B cell (primary cell): ENCODE measurements around the gene UBE2U. TPM values are rescaled to one million over a fixed set of nuclear protein-coding genes. Genes with fewer than 3 reads are reported as not detected.

Experiments used
- ATAC-seq: fragments of 200-7000 bp; cut with Tn5 transposase; one replicate; pipeline ENCODE4 v1.10.0; 2021; ENCODE audit warnings: low read depth, mild to moderate bottlenecking, moderate number of reproducible peaks, moderate library complexity
- CTCF ChIA-PET: fragments of 350-600 bp; sonication (Branson Sonifier 250); formaldehyde crosslinking; loops from one replicate; lab custom pipeline; 2021; ENCODE audit warnings: antibody characterized with exemption, inconsistent platforms; lab: Charles Lee
- POLR2A ChIA-PET: fragments of 350-600 bp; sonication (Branson Sonifier 250); formaldehyde crosslinking; loops from one replicate; lab custom pipeline; 2021; ENCODE audit warnings: antibody characterized with exemption; lab: Charles Lee
- DNase-seq: peaks from one replicate; pipeline ENCODE4 v3.0.0; 2013
- H2AFZ ChIP-seq: 2 replicates; pipeline ENCODE4 v1.6.1; 2012; ENCODE audit warnings: mild to moderate bottlenecking, low read depth, low read length; ENCODE audit not compliant: insufficient read depth, poor library complexity, severe bottlenecking
- H3K27ac ChIP-seq, 2 donors: 1 replicate in 1 of 2; 2 replicates in 1 of 2; pipeline ENCODE4 v1.5.1; 2012 to 2013; ENCODE audit warnings: low read length in 2 of 2, mild to moderate bottlenecking in 2 of 2, moderate library complexity in 1 of 2
- H3K27me3 ChIP-seq, 4 experiments: fragments of 200-600 bp in 1 of 4; sonication (generic) in 1 of 4; replicated peaks in 1 of 4; 1 replicate in 2 of 4; 2 replicates in 2 of 4; pipeline versions ENCODE4 v1.6.1 to v1.7.0; 2013 to 2016; ENCODE audit warnings: low read length in 3 of 4, mild to moderate bottlenecking in 2 of 4, mixed read lengths in 1 of 4, moderate library complexity in 1 of 4; ENCODE audit not compliant: insufficient read depth in 4 of 4, control insufficient read depth in 3 of 4; ENCODE audit errors: control extremely low read depth in 1 of 4
- H3K36me3 ChIP-seq, 2 experiments: replicated peaks in 1 of 2; 1 replicate in 1 of 2; 2 replicates in 1 of 2; pipeline versions ENCODE4 v1.6.1 to v1.7.1; 2013; ENCODE audit warnings: low read length in 1 of 2; ENCODE audit not compliant: insufficient read depth in 2 of 2, control insufficient read depth in 1 of 2; ENCODE audit errors: control extremely low read depth in 1 of 2, extremely low read depth in 1 of 2
- H3K4me1 ChIP-seq, 2 donors: fragments of 200-600 bp in 1 of 2; sonication (generic) in 1 of 2; 1 replicate in 1 of 2; 2 replicates in 1 of 2; pipeline versions ENCODE4 v1.5.1 to v1.6.1; 2013 to 2017; ENCODE audit warnings: low read length in 2 of 2; ENCODE audit not compliant: control insufficient read depth in 2 of 2, insufficient read depth in 2 of 2
- H3K4me2 ChIP-seq: replicated peaks from 2 replicates; pipeline ENCODE3; 2012; ENCODE audit warnings: mild to moderate bottlenecking, low read depth, low read length; ENCODE audit not compliant: poor library complexity, severe bottlenecking
- H3K4me3 ChIP-seq, 5 experiments: fragments of 200-600 bp in 1 of 5; sonication (generic) in 1 of 5; 1 replicate in 3 of 5; 2 replicates in 2 of 5; pipeline versions ENCODE4 v1.5.1 to v1.7.0; 2011 to 2016; ENCODE audit warnings: low read length in 4 of 5, mild to moderate bottlenecking in 4 of 5, low read depth in 2 of 5, control low read depth in 1 of 5, moderate library complexity in 1 of 5; ENCODE audit not compliant: insufficient read depth in 1 of 5; ENCODE audit errors: control extremely low read depth in 1 of 5, extremely low read depth in 1 of 5
- H3K79me2 ChIP-seq: fragments of 200-600 bp; sonication (generic); one replicate; pipeline ENCODE4 v1.6.0; 2016; ENCODE audit warnings: low read length; ENCODE audit not compliant: control insufficient read depth, insufficient read depth
- H3K9ac ChIP-seq: fragments of 200-600 bp; sonication (generic); 2 replicates; pipeline ENCODE4 v1.6.1; 2017; ENCODE audit warnings: mild to moderate bottlenecking, low read length, moderate library complexity
- H3K9me3 ChIP-seq, 3 donors: one replicate each; pipeline versions ENCODE4 v1.6.1 to v1.7.1; 2013; ENCODE audit warnings: low read length in 2 of 3; ENCODE audit not compliant: control insufficient read depth in 2 of 3, insufficient read depth in 1 of 3; ENCODE audit errors: control extremely low read depth in 1 of 3
- H4K20me1 ChIP-seq: 2 replicates; pipeline ENCODE4 v1.6.0; 2012; ENCODE audit warnings: mild to moderate bottlenecking, low read length; ENCODE audit not compliant: insufficient read depth, control insufficient read depth, poor library complexity, severe bottlenecking
- H3K27ac Mint-ChIP-seq: one replicate; pipeline ENCODE4 v1.8.0; 2021; ENCODE audit warnings: mixed read lengths
- H3K27me3 Mint-ChIP-seq: one replicate; pipeline ENCODE4 v1.8.0; 2021; ENCODE audit warnings: mixed read lengths
- H3K4me1 Mint-ChIP-seq: one replicate; pipeline ENCODE4 v1.8.0; 2021; ENCODE audit warnings: mixed read lengths
- H3K4me3 Mint-ChIP-seq: one replicate; pipeline ENCODE4 v1.8.0; 2021; ENCODE audit warnings: mixed read lengths
- H3K9me3 Mint-ChIP-seq: one replicate; pipeline ENCODE4 v1.8.0; 2022; ENCODE audit warnings: mixed read lengths; ENCODE audit not compliant: insufficient read depth
- CTCF ChIP-seq: fragments of 200-600 bp; IDR thresholded peaks from one replicate; pipeline ENCODE4 v1.8.0; 2022; ENCODE audit warnings: antibody characterized with exemption, mild to moderate bottlenecking
- EZH2 ChIP-seq: IDR thresholded peaks from 2 replicates; pipeline ENCODE4 v1.6.1; 2012; ENCODE audit warnings: borderline replicate concordance, low read depth, mild to moderate bottlenecking, moderate library complexity, low read length; ENCODE audit not compliant: insufficient read depth, poor library complexity, severe bottlenecking
- WGBS: methylation state at CpG from one replicate; pipeline ENCODE4 v1.1.5; 2013; ENCODE audit warnings: missing lambda C conversion rate; ENCODE audit not compliant: insufficient coverage; 5-methylcytosine and 5-hydroxymethylcytosine counted together
- intact Hi-C: fragments of 100-400 bp; cut with micrococcal nuclease; formaldehyde crosslinking; loops from one replicate; pipeline ENCODE4 v1.10.0; 2022
- polyA plus RNA-seq: library from polyadenylated mRNA; depleted of rRNA; stranded (reverse); fragments of >200 nt; gene quantifications from 2 replicates; pipeline ENCODE4 v1.2.3, GENCODE V29; 2012
- total RNA-seq, 2 donors: library from RNA; stranded (reverse); fragments of 120-200 nt in 1 of 2; gene quantifications; 1 replicate in 1 of 2; 2 replicates in 1 of 2; pipeline versions ENCODE4 v1.2.3 to v1.2.4, GENCODE V29; 2013 to 2022

The UBE2U gene
- total and polyA plus RNA-seq, 2 donors (not counting 1 experiment from before 2014, with no cell fraction given) = not detected

- WGBS = no CpG with 5 or more reads among the region's 1 CpG
- H2AFZ ChIP-seq = no peak overlapping the region
- no peaks in the 10 kb centered on the region for H3K27me3 Mint-ChIP-seq
- POLR2A ChIA-PET = no interaction called here
- CTCF ChIA-PET = no interaction called here
- no peak overlapping the region for H3K9ac ChIP-seq
- H3K9me3 ChIP-seq = no peaks in the 10 kb centered on the region
- H3K4me3 ChIP-seq = no peak overlapping the region
- ATAC-seq (no peak), DNase-seq (no peak)
- H3K4me3 Mint-ChIP-seq = no peak overlapping the region
- H4K20me1 ChIP-seq = no peaks in the 10 kb centered on the region
- H3K27ac ChIP-seq = no peak overlapping the region
- H3K9me3 Mint-ChIP-seq = no peaks in the 10 kb centered on the region
- H3K79me2 ChIP-seq = no peaks in the 10 kb centered on the region
- no peaks in the 10 kb centered on the region for H3K4me1 ChIP-seq
- H3K27me3 ChIP-seq = peaks cover 0 to 3% (median 0%) of the 10 kb centered on the region in 4 experiments
- no peak overlapping the region for H3K4me2 ChIP-seq
- TF ChIP-seq CTCF = no peak
- no peak for TF ChIP-seq EZH2
- intact Hi-C loops = no loop called here
- H3K27ac Mint-ChIP-seq = no peak overlapping the region
- no peaks in the 10 kb centered on the region for H3K4me1 Mint-ChIP-seq
- no peaks in the 10 kb centered on the region for H3K36me3 ChIP-seq
Observed at GRCh38 chr1:64310760-64311159, 107.3 kb downstream of the UBE2U start.

DNA sequence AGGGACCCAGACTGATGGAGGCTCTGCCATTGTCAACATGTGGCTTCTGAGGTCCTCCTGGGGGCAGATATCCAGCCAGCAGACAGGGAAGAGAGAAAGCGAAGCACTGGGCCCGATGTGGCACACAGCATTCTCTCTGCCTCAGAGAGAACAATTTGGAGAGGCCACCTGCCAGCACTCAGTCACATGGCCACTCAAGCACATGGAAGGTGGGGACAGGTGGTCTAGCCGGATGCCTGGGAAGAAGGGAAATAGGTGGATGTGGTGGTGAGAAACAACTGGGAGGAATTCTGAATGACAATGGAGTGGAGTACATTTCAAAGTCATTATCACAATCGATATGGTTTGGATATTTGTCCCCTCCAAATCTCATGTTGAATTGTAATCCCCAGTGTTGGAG, 109.0 kb downstream of the UBE2U start:
- Histone ChIP-seq H2AFZ (no peak overlapping the region), H3K27ac (no peak overlapping the region), H3K4me3 (no peak overlapping the region), H3K36me3 (no peaks in the 10 kb centered on the region), H3K4me1 (no peaks in the 10 kb centered on the region), H3K4me2 (no peak overlapping the region), H4K20me1 (no peaks in the 10 kb centered on the region), H3K9me3 (no peaks in the 10 kb centered on the region), H3K27me3 (peaks cover 0 to 3% (median 0%) of the 10 kb centered on the region in 4 experiments), H3K9ac (no peak overlapping the region), H3K79me2 (no peaks in the 10 kb centered on the region)
- 95% methylated on average over 3 of the region's 4 CpGs for WGBS
- Mint-ChIP-seq H3K27me3 (no peaks in the 10 kb centered on the region), H3K4me3 (no peak overlapping the region), H3K4me1 (no peaks in the 10 kb centered on the region), H3K9me3 (no peaks in the 10 kb centered on the region), H3K27ac (no peak overlapping the region)
- no peak for DNase-seq
- ATAC-seq = no peak
- POLR2A ChIA-PET = no interaction called here
- no peak for TF ChIP-seq EZH2
- TF ChIP-seq CTCF = no peak
- CTCF ChIA-PET = no interaction called here
- intact Hi-C loops = no loop called here
